SIG-M5 treated with dmso at 0.1 percent for 504 hours (cell line): Measurements from ENCODE around the gene PREX1.

Experiments
- DNase-seq: peaks from one replicate; lab custom pipeline; 2025; ENCODE audit not compliant: unreplicated experiment; lab: John Stamatoyannopoulos, UW

Gene PREX1

GRCh38 chr20:48626226-48626937, 201.4 kb downstream of the PREX1 start:
- DNase-seq: peak; percentile 93

GRCh38 chr20:48625136-48625900, 202.5 kb downstream of the PREX1 start:
- no peak for DNase-seq

DNA sequence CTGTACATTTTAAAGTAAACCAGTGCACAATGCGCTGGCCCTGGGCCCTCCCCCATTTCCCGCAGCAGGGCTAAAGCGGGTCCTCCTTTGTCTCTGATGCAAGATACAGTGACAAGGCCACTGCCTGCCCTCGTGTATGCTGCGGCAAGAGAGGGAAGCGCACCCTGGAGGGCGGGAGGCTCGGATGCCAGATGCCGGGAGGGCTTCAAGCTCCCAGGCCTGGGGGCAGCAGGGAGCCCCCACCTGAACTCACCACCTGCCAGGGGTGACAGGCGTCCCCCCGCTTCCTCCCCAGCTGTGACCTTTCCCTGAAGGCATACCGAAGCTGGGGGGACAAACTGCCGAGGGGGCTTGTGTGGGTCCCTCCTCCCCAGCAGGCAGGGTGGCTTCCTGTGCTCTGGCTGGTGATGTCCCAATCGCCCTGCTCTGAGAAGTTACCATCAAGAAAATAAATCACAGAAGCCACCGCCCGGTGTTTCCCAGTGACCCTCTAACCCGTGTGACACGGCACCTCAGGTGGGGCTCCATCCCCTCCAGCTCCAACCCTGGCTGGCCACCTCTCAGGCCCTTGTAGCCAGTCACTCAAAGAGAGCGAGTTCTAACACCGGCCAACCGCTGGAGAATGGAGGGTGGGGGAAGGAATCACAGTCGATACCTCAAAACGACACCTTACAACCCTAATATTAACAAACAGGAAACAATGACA, 203.3 kb downstream of the PREX1 start:
- DNase-seq: no peak

DNA sequence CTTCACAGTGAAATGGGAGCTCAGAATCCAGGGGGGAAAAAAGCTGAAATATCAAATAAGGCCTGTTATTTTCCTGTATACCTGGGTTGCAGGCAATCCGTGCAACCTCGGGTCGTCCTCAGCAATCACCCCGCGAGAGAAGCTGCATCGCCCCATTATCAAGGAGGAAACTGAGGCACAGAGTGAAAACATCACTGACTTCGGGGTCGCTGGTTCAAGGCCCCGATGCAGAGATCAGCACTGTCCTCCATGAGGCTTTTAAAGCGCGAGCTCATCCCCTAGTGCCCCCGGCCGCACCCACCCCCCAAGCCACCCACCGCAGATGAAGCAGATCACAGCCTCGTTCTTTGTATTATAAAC, 203.9 kb downstream of the PREX1 start:
- DNase-seq: no peak

DNA sequence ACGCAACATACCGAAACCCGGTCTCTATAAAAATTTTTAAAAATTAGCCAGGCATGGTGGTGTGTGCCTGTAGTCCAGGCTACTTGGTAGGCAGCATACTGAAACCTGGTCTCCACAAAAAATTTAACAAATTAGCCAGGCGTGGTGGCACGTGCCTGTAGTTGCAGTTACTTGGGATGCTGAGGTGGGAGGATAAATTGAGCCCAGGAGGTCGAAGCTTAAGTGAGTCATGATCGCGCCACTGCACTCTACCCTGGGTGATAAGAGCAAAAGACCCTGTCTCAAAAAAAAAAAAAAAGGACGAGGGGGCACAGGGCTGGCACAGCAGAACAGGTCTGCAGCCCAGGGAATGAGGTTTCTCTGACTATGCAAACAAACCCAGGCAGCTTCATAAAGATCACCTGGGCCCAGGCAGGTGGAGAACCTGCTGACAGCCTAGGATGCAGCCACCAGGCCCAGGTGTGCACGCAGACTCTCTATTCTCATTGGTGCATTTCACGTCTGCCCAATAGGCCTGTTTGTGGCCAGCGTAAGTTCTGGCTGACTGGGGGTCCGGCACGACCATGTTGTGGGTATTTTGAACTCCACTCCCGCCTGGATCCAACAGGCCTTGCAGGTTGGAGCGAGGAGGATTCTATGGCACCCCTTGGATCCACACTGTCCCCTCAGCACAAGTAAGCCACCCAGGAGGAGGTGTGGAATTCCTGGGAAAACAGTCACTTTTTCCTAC, 204.5 kb downstream of the PREX1 start:
- no peak for DNase-seq

DNA sequence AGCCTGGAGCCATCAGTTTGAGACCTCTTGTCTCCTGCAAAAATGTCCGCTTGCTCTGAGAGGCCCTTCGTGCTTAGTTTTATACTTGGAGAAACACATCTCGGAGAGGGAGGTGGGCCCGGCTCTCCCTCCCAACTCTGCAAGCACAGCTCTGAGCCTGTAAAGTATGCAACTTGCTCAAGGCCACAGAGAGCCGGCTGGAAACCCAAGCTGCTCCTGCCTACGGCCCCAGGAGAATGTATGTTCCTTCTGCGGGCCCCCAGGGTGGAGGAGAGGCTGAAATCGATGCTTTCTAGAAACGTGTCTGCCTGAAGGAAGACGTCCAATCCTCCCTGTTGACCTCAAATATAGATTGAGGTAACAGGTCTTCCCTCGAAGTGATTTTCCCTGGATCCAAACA, 205.4 kb downstream of the PREX1 start:
- no peak for DNase-seq

- DNase-seq: peak; percentile 81
These were observed 206.3 kb downstream of the PREX1 start for GRCh38 chr20:48621376-48622078.

GRCh38 chr20:48620507-48621375, 207.1 kb downstream of the PREX1 start:
- DNase-seq: peak; percentile 95

DNA sequence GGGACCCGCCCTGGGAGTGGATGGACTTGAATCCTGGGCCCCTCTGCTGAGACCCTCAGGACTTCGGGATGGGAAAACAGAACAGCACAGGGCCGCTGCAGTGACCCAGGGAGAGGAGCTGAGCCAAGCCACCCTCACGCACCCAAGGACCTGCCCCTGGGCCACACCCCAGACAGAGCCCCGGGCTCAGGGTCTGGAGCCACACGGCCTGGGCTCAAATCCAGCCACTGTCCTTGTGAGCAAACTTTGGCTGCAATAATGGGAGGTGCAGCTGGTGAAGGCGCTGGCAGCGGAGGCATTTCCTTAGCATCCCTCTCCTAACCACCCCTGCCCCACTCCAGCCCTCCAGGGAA, 207.7 kb downstream of the PREX1 start:
- DNase-seq: no peak

GRCh38 chr20:48619126-48620101, 208.4 kb downstream of the PREX1 start:
- no peak for DNase-seq

DNA sequence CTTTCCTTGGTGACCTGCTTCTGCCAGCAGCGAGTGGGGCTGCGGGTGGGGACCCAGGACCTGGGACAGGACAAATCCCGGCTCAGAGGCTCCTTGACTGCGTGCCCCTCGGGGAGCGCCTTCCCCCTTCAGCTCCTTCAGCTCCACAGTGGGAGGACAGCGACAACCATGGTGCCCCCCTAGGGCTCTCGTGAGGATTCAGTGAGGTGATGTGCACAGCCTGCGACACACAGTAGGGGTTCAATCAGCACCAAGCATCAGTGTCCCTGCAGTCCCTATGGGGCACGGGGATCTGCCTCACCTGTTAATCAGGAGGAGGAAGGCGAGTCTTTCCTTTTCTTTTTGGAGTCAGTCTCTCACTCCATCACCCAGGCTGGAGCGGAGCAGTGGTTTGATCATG, 209.2 kb downstream of the PREX1 start:
- DNase-seq: no peak

GRCh38 chr20:48618052-48618451, 209.7 kb downstream of the PREX1 start:
- no peak for DNase-seq

DNA sequence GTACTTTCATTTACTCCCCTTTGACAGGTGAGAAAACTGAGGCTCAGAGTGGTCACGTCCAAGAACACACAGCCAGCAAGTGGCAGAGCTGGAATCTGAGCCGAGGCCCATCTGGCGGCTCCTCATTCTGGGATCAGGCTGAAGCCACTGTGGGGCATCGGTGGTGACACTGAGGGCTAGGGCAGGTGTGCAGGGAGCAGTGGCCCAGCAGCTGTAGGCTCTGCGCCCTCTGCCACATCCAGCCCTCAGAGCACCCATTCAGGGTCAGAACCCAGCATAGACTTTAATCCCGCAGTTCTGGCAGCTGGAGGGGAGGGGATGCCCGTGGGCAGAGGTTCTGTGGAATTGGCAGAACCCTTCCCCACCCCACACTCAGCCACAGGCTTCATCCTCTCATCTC, 210.3 kb downstream of the PREX1 start:
- no peak for DNase-seq

GRCh38 chr20:48616481-48616880, 211.3 kb downstream of the PREX1 start:
- DNase-seq: no peak

- no peak for DNase-seq
These were observed 211.9 kb downstream of the PREX1 start for GRCh38 chr20:48615871-48616270.

GRCh38 chr20:48614593-48615274, 213.1 kb downstream of the PREX1 start:
- DNase-seq: peak; percentile 79

DNA sequence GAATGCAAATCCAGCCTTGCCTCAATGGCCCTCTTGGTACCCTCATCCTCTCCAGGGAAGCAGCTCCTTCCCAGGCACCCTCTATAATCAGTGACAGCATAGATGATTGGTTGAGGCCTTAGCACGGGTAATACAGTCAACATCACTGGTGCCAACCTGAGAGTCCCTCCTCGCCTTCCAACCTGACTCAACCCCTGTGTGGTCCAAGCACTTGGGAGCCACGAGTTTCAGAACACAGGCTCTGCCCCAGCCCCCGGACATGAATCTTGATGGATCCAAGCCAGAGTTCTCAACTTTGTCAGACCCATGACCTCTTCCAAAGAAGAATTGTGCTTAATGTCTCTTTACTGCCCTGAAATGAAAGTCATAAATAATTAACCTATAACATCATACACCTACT, 213.9 kb downstream of the PREX1 start:
- no peak for DNase-seq

DNA sequence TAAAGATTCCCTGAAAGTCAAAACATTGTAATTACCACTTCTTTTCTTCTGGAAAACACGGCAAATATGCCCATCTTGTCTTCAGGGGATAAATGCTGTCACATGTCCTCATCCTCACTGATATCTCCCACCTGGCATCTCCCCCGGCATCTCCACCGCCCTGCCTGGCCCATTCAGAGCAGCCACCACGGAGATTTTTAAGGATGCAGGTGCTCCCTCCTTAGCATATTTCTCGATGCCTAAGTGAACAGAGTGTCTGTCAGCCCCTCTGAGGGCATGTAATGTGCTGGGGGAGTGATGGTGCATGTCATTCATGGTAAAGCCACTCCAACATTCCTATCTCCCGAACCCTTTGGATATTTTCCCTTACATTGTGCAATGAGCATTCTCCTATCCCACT, 215.5 kb downstream of the PREX1 start:
- DNase-seq: no peak
